CD14-positive monocyte (primary cell): ENCODE measurements around the gene RPA3. TPM values are rescaled to one million over a fixed set of nuclear protein-coding genes. Genes with fewer than 3 reads are reported as not detected.

Experiments used
- DNase-seq, 3 donors: peaks; one replicate each; pipeline ENCODE4 v3.0.0-alpha.2; 2011 to 2022
- H2AFZ ChIP-seq: 2 replicates; pipeline ENCODE4 v1.6.0; 2012; ENCODE audit warnings: mild to moderate bottlenecking, low read depth, low read length, inconsistent platforms; ENCODE audit not compliant: insufficient read depth, poor library complexity, severe bottlenecking
- H3K27ac ChIP-seq, 2 donors: 1 replicate in 1 of 2; 2 replicates in 1 of 2; pipeline ENCODE4 v1.5.1; 2012 to 2013; ENCODE audit warnings: low read length in 2 of 2, control low read depth in 1 of 2, inconsistent platforms in 1 of 2, low read depth in 1 of 2, mild to moderate bottlenecking in 1 of 2
- H3K27me3 ChIP-seq, 2 donors: one replicate each; pipeline versions ENCODE4 v1.6.0 to v1.6.1; 2011 to 2013; ENCODE audit warnings: low read length in 2 of 2; ENCODE audit not compliant: control insufficient read depth in 2 of 2, insufficient read depth in 2 of 2
- H3K36me3 ChIP-seq, 2 donors: replicated peaks in 1 of 2; 1 replicate in 1 of 2; 2 replicates in 1 of 2; pipeline versions ENCODE4 v1.5.1 to v1.6.1; 2012 to 2013; ENCODE audit warnings: low read length in 2 of 2, control low read depth in 1 of 2, inconsistent platforms in 1 of 2, mild to moderate bottlenecking in 1 of 2; ENCODE audit not compliant: insufficient read depth in 2 of 2, control insufficient read depth in 1 of 2
- H3K4me1 ChIP-seq, 2 donors: 1 replicate in 1 of 2; 2 replicates in 1 of 2; pipeline versions ENCODE4 v1.5.1 to v1.6.1; 2012 to 2013; ENCODE audit warnings: low read length in 2 of 2, control low read depth in 1 of 2, inconsistent platforms in 1 of 2, mild to moderate bottlenecking in 1 of 2, moderate library complexity in 1 of 2; ENCODE audit not compliant: insufficient read depth in 2 of 2, control insufficient read depth in 1 of 2
- H3K4me2 ChIP-seq: replicated peaks from 2 replicates; pipeline ENCODE3; 2012; ENCODE audit warnings: low read length, moderate library complexity, mild to moderate bottlenecking; ENCODE audit not compliant: poor library complexity, severe bottlenecking; ENCODE audit errors: extremely low read depth
- H3K4me3 ChIP-seq, 3 experiments: fragments of 200-600 bp in 1 of 3; sonication (generic) in 1 of 3; replicated peaks in 1 of 3; 1 replicate in 2 of 3; 2 replicates in 1 of 3; pipeline ENCODE4 v1.5.1; 2011 to 2013; ENCODE audit warnings: low read length in 3 of 3, mild to moderate bottlenecking in 3 of 3, control low read depth in 2 of 3, low read depth in 2 of 3, inconsistent platforms in 1 of 3, moderate library complexity in 1 of 3
- H3K79me2 ChIP-seq: 2 replicates; pipeline ENCODE4 v1.6.0; 2012; ENCODE audit warnings: mild to moderate bottlenecking, control low read depth, inconsistent platforms, low read length, moderate library complexity; ENCODE audit not compliant: insufficient read depth
- H3K9ac ChIP-seq: 2 replicates; pipeline ENCODE4 v1.6.0; 2017; ENCODE audit warnings: low read length, mild to moderate bottlenecking; ENCODE audit not compliant: insufficient read depth, poor library complexity, severe bottlenecking
- H3K9me3 ChIP-seq, 2 donors: replicated peaks in 1 of 2; 1 replicate in 1 of 2; 2 replicates in 1 of 2; pipeline versions ENCODE4 v1.5.1 to v1.6.1; 2012 to 2013; ENCODE audit warnings: low read length in 2 of 2, control low read depth in 1 of 2; ENCODE audit not compliant: control insufficient read depth in 1 of 2, insufficient read depth in 1 of 2
- H4K20me1 ChIP-seq: 2 replicates; pipeline ENCODE4 v1.6.0; 2012; ENCODE audit warnings: mild to moderate bottlenecking, low read length, control low read depth, moderate library complexity; ENCODE audit not compliant: insufficient read depth
- H3K27ac Mint-ChIP-seq, 7 donors: one replicate each; pipeline ENCODE4 v1.8.0; 2020; ENCODE audit warnings: mild to moderate bottlenecking in 7 of 7, mixed read lengths in 7 of 7, moderate library complexity in 6 of 7, inconsistent platforms in 2 of 7
- H3K27me3 Mint-ChIP-seq, 3 donors: one replicate each; pipeline ENCODE4 v1.8.0; 2021 to 2022; ENCODE audit warnings: low read depth in 3 of 3, mild to moderate bottlenecking in 3 of 3, mixed read lengths in 3 of 3, moderate library complexity in 3 of 3, inconsistent platforms in 1 of 3
- H3K36me3 Mint-ChIP-seq, 2 donors: one replicate each; pipeline ENCODE4 v1.8.0; 2020; ENCODE audit warnings: mixed read lengths in 2 of 2, inconsistent platforms in 1 of 2, mild to moderate bottlenecking in 1 of 2
- H3K4me1 Mint-ChIP-seq: one replicate; pipeline ENCODE4 v1.8.0; 2020; ENCODE audit warnings: mild to moderate bottlenecking, mixed read lengths
- H3K4me3 Mint-ChIP-seq, 2 donors: one replicate each; pipeline ENCODE4 v1.8.0; 2020; ENCODE audit warnings: mild to moderate bottlenecking in 2 of 2, mixed read lengths in 2 of 2, moderate library complexity in 1 of 2
- H3K9me3 Mint-ChIP-seq, 7 donors: one replicate each; pipeline ENCODE4 v1.8.0; 2020 to 2022; ENCODE audit warnings: mixed read lengths in 7 of 7, mild to moderate bottlenecking in 6 of 7, moderate library complexity in 6 of 7, inconsistent platforms in 2 of 7
- CTCF ChIP-seq: fragments of 200-600 bp; IDR thresholded peaks from one replicate; pipeline ENCODE4 v1.8.0; 2022; ENCODE audit warnings: antibody characterized with exemption, mild to moderate bottlenecking
- WGBS: methylation state at CpG from one replicate; pipeline ENCODE4 v1.1.5; 2013; ENCODE audit warnings: missing lambda C conversion rate; ENCODE audit not compliant: insufficient coverage; 5-methylcytosine and 5-hydroxymethylcytosine counted together
- intact Hi-C, 2 donors: fragments of 100-400 bp; cut with micrococcal nuclease; formaldehyde crosslinking; loops; one replicate each; pipeline versions ENCODE4 v1.15.0 to v1.15.1; 2023
- polyA plus RNA-seq, 3 donors: library from polyadenylated mRNA; depleted of rRNA in 1 of 3; unstranded in 2 of 3; stranded (reverse) in 1 of 3; fragments of 300-500 nt in 2 of 3; fragments of >200 nt in 1 of 3; fragmentation: Illumina TruSeq in 2 of 3; gene quantifications; 1 replicate in 2 of 3; 2 replicates in 1 of 3; pipeline ENCODE4 v1.2.3, GENCODE V29; 2012 to 2021

RPA3 gene
- polyA plus RNA-seq, 3 donors, result 6.2 to 50.5 (median 44.7) TPM

GRCh38 chr7:7738622-7739021, 20.2 kb upstream of the RPA3 start:
- Histone ChIP-seq H3K27me3 (no peaks in the 10 kb centered on the region), H3K9ac (no peak overlapping the region), H3K4me3 (no peak overlapping the region), H3K4me2 (no peak overlapping the region), H3K79me2 (no peaks in the 10 kb centered on the region), H3K36me3 (no peaks in the 10 kb centered on the region), H3K27ac (no peak overlapping the region), H4K20me1 (no peaks in the 10 kb centered on the region), H2AFZ (no peak overlapping the region), H3K4me1 (no peaks in the 10 kb centered on the region), H3K9me3 (no peaks in the 10 kb centered on the region)
- intact Hi-C loops, result no loop called here
- no peak for TF ChIP-seq CTCF
- no peaks in the 10 kb centered on the region for H3K27me3 Mint-ChIP-seq
- DNase-seq, result no peak
- H3K9me3 Mint-ChIP-seq, result no peaks in the 10 kb centered on the region
- no peak overlapping the region for H3K4me3 Mint-ChIP-seq
- H3K27ac Mint-ChIP-seq, result no peak overlapping the region
- H3K4me1 Mint-ChIP-seq, result no peaks in the 10 kb centered on the region
- H3K36me3 Mint-ChIP-seq, result no peaks in the 10 kb centered on the region
- 100% methylated on average over 1 of the region's 3 CpGs for WGBS

- TF ChIP-seq CTCF, result no peak
- Histone ChIP-seq H3K4me1 (no peaks in the 10 kb centered on the region), H3K27me3 (no peaks in the 10 kb centered on the region), H3K9ac (no peak overlapping the region), H3K79me2 (no peaks in the 10 kb centered on the region), H3K27ac (no peak overlapping the region), H3K36me3 (no peaks in the 10 kb centered on the region), H3K9me3 (no peaks in the 10 kb centered on the region), H3K4me3 (no peak overlapping the region), H2AFZ (no peak overlapping the region), H4K20me1 (no peaks in the 10 kb centered on the region), H3K4me2 (no peak overlapping the region)
- H3K27ac Mint-ChIP-seq, result no peak overlapping the region
- DNase-seq, result no peak
- H3K9me3 Mint-ChIP-seq, result no peaks in the 10 kb centered on the region
- H3K36me3 Mint-ChIP-seq, result no peaks in the 10 kb centered on the region
- H3K4me1 Mint-ChIP-seq, result no peaks in the 10 kb centered on the region
- H3K4me3 Mint-ChIP-seq, result no peak overlapping the region
- H3K27me3 Mint-ChIP-seq, result no peaks in the 10 kb centered on the region
- intact Hi-C loops, result no loop called here
- no CpG with 5 or more reads among the region's 1 CpG for WGBS
Observed at GRCh38 chr7:7738177-7738576, 19.8 kb upstream of the RPA3 start.
